Measurements from ENCODE around the gene YOD1.

The YOD1 gene

DNA sequence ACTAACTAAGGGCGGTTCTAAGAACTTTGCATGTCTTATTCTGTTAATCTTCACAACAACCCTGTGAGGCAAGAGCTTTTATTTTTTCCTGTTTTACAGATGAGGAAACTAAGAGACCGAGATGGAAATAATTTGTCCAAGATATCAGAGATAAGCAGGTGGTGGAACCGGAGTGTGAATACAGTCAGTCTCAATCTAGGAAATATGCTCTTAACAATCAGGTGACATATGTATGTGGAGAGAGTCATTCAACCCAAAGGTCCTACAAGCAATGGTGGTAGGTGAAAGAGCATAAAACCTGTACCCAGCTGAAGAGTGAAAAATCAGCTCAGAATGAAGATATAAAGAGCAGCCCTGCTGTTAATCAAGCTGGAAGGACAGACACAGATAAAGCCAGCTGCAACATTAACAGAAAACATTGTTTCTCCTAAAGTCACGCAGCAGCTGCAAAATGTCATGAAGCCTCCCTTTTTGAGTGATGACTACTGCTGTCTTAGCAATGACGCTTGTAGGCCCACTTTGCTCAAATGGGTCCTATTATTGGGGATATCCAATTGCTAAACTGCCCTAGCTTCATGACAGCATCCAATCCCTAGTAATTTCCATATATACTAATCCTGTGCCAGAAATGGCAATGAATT is 50.2 kb downstream of the YOD1 start:
- no peak for DNase-seq (ENCODE audit: low spot score)
- in situ Hi-C loops (cut with MboI; ENCODE audit: low sequenced_read_pairs, unreplicated experiment), result no loop called here
- TF ChIP-seq, protein P1, sequence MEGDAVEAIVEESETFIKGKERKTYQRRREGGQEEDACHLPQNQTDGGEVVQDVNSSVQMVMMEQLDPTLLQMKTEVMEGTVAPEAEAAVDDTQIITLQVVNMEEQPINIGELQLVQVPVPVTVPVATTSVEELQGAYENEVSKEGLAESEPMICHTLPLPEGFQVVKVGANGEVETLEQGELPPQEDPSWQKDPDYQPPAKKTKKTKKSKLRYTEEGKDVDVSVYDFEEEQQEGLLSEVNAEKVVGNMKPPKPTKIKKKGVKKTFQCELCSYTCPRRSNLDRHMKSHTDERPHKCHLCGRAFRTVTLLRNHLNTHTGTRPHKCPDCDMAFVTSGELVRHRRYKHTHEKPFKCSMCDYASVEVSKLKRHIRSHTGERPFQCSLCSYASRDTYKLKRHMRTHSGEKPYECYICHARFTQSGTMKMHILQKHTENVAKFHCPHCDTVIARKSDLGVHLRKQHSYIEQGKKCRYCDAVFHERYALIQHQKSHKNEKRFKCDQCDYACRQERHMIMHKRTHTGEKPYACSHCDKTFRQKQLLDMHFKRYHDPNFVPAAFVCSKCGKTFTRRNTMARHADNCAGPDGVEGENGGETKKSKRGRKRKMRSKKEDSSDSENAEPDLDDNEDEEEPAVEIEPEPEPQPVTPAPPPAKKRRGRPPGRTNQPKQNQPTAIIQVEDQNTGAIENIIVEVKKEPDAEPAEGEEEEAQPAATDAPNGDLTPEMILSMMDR (IDR thresholded peaks at IDR 0.05; ENCODE audit: borderline replicate concordance, control extremely low read depth, extremely low read depth, insufficient read depth, missing control alignments), result no peak

DNA sequence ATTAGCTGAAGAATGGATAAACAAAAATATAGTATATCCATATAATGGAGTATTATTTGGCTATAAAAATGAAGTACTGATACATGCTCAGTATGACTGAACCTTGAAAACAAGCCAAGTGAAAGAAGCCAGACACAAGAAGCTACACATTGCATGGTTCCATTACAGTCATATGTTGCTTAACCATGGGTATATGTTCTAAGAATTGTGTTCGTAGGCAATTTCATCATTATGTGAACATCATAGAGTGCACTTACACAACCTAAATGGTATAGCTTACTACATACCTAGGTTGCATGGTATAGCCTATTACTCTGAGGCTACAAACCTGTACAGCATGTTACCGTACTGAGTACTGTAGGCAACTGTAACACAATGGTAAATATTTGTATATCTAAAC is 52.2 kb downstream of the YOD1 start:
- DNase-seq (ENCODE audit: low spot score), result no peak
- TF ChIP-seq, protein P1 (IDR thresholded peaks at IDR 0.05; ENCODE audit: borderline replicate concordance, control extremely low read depth, extremely low read depth, insufficient read depth, missing control alignments), result no peak
- in situ Hi-C loops (cut with MboI; ENCODE audit: low sequenced_read_pairs, unreplicated experiment), result no loop called here
